NT2/D1 (cell line): ENCODE results near the gene PLPP4.

Experiments
- DNase-seq: peaks from one replicate; pipeline ENCODE4 v3.0.0-alpha.2; 2011; ENCODE audit warnings: low read depth, low spot score
- H3K27me3 ChIP-seq: 2 replicates; pipeline ENCODE4 v1.6.0; 2011; ENCODE audit warnings: mild to moderate bottlenecking; ENCODE audit not compliant: insufficient read length, insufficient read depth
- H3K36me3 ChIP-seq: 2 replicates; pipeline ENCODE4 v1.6.1; 2011; ENCODE audit warnings: mild to moderate bottlenecking, low read length, mixed read lengths; ENCODE audit not compliant: insufficient read depth, insufficient read length
- H3K4me1 ChIP-seq: 2 replicates; pipeline ENCODE4 v1.5.1; 2011; ENCODE audit not compliant: insufficient read depth, insufficient read length
- H3K4me3 ChIP-seq: 2 replicates; pipeline ENCODE4 v1.5.1; 2011; ENCODE audit warnings: low read depth; ENCODE audit not compliant: insufficient read length
- H3K9ac ChIP-seq: 2 replicates; pipeline ENCODE4 v1.6.0; 2011; ENCODE audit warnings: low read depth; ENCODE audit not compliant: insufficient read length
- H3K9me3 ChIP-seq: 2 replicates; pipeline ENCODE4 v1.5.1; 2011; ENCODE audit warnings: mild to moderate bottlenecking, low read length; ENCODE audit not compliant: insufficient read depth
- SUZ12 ChIP-seq: IDR thresholded peaks from 2 replicates; pipeline ENCODE4 v1.6.1; 2011; ENCODE audit not compliant: insufficient read length, insufficient read depth; ENCODE audit errors: extremely low read depth
- YY1 ChIP-seq: IDR thresholded peaks from 2 replicates; pipeline ENCODE4 v1.6.1; 2011; ENCODE audit not compliant: insufficient read length, insufficient read depth
- ZNF274 ChIP-seq: IDR thresholded peaks from 2 replicates; pipeline ENCODE4 v1.6.1; 2011; ENCODE audit warnings: mild to moderate bottlenecking, low read depth, low read length

Gene PLPP4

GRCh38 chr10:120543291-120543690, 86.3 kb downstream of the PLPP4 start:
- Histone ChIP-seq H3K9ac (no peak overlapping the region), H3K4me3 (no peak overlapping the region), H3K36me3 (no peaks in the 10 kb centered on the region), H3K27me3 (no peaks in the 10 kb centered on the region), H3K4me1 (peaks cover 2% of the 10 kb centered on the region), H3K9me3 (peaks cover 3% of the 10 kb centered on the region; the same call in 1 of the 2 replicates)
- DNase-seq: no peak
- no peak for TF ChIP-seq ZNF274
- TF ChIP-seq YY1: no peak
- no peak for TF ChIP-seq SUZ12

GRCh38 chr10:120548210-120548609, 91.2 kb downstream of the PLPP4 start:
- no peak for DNase-seq
- Histone ChIP-seq H3K27me3 (no peaks in the 10 kb centered on the region), H3K4me1 (no peaks in the 10 kb centered on the region), H3K36me3 (no peaks in the 10 kb centered on the region), H3K4me3 (no peak overlapping the region), H3K9me3 (peaks cover 14% of the 10 kb centered on the region), H3K9ac (no peak overlapping the region)
- TF ChIP-seq SUZ12: no peak
- no peak for TF ChIP-seq YY1
- no peak for TF ChIP-seq ZNF274

- no peak for DNase-seq
- TF ChIP-seq YY1 (no peak), SUZ12 (no peak), ZNF274 (no peak)
- peaks cover 2% of the 10 kb centered on the region for H3K4me1 ChIP-seq
- H3K9me3 ChIP-seq: peaks cover 24% of the 10 kb centered on the region
- no peaks in the 10 kb centered on the region for H3K27me3 ChIP-seq
- H3K4me3 ChIP-seq: no peak overlapping the region
- no peak overlapping the region for H3K9ac ChIP-seq
- no peaks in the 10 kb centered on the region for H3K36me3 ChIP-seq
Measured at GRCh38 chr10:120552262-120552661, 95.2 kb downstream of the PLPP4 start.

GRCh38 chr10:120553911-120554310, 96.9 kb downstream of the PLPP4 start:
- TF ChIP-seq ZNF274 (no peak), SUZ12 (no peak), YY1 (no peak)
- no peaks in the 10 kb centered on the region for H3K27me3 ChIP-seq
- H3K36me3 ChIP-seq: no peaks in the 10 kb centered on the region
- H3K9ac ChIP-seq: no peak overlapping the region
- peaks cover 16% of the 10 kb centered on the region for H3K9me3 ChIP-seq
- no peak overlapping the region for H3K4me3 ChIP-seq
- no peak for DNase-seq
- H3K4me1 ChIP-seq: peaks cover 2% of the 10 kb centered on the region

GRCh38 chr10:120555436-120555835, 98.4 kb downstream of the PLPP4 start:
- TF ChIP-seq SUZ12: no peak
- TF ChIP-seq ZNF274: no peak
- TF ChIP-seq YY1: no peak
- peaks cover 16% of the 10 kb centered on the region for H3K9me3 ChIP-seq
- no peaks in the 10 kb centered on the region for H3K27me3 ChIP-seq
- H3K9ac ChIP-seq: no peak overlapping the region
- no peak overlapping the region for H3K4me3 ChIP-seq
- no peaks in the 10 kb centered on the region for H3K36me3 ChIP-seq
- DNase-seq: no peak
- H3K4me1 ChIP-seq: peaks cover 2% of the 10 kb centered on the region

GRCh38 chr10:120555842-120556532, 99.0 kb downstream of the PLPP4 start:
- TF ChIP-seq YY1 (no peak), SUZ12 (no peak), ZNF274 (no peak)
- DNase-seq: no peak
- Histone ChIP-seq H3K9ac (no peak overlapping the region), H3K9me3 (peaks cover 16% of the 10 kb centered on the region), H3K27me3 (no peaks in the 10 kb centered on the region), H3K4me1 (peaks cover 2% of the 10 kb centered on the region), H3K36me3 (no peaks in the 10 kb centered on the region), H3K4me3 (no peak overlapping the region)

GRCh38 chr10:120557311-120557710, 100.3 kb downstream of the PLPP4 start:
- Histone ChIP-seq H3K4me1 (peaks cover 2% of the 10 kb centered on the region), H3K9ac (no peak overlapping the region), H3K9me3 (peaks cover 16% of the 10 kb centered on the region), H3K36me3 (no peaks in the 10 kb centered on the region), H3K4me3 (no peak overlapping the region), H3K27me3 (no peaks in the 10 kb centered on the region)
- no peak for DNase-seq
- TF ChIP-seq SUZ12 (no peak), YY1 (no peak), ZNF274 (no peak)
